ENCODE measurements around the gene YTHDF2. TPM values are rescaled to one million over a fixed set of nuclear protein-coding genes. Genes with fewer than 3 reads are reported as not detected.

Gene YTHDF2
- total and polyA plus RNA-seq, 9 of the 15 experiments (the other 6 are each of a cell fraction or from before 2014, with no cell fraction given) = 41.0 to 111 (median 83.3) TPM

DNA sequence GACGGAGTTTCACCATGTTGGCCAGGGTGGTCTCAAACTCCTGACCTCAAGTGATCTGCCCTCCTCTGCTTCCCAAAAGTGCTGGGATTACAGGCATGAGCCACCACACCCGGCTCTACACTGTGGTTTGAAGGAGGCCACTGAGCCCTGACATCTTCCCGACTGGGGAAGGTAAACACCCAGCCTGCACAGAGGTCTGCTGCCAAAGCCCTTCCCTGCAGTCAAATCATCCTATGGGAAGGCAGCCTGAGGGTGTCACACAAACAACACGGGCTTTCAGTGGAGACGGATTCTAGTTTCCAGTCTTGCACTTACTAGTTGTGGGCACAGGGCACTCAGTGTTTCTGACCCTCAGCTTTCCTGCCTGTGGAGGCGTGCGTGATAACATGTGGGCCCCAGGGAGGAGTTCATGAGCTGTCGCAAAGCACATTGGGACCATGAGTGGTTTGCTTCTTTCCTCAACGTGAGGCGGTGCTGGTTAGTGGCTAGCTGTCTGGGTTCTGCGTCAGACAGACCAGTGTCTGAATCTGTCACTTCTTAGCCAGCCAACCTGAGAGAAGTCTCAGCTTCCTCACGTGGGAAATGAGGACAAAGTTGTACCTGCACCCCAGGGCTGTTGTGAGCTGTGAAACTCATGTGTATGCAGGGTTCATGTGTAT lies 53.8 kb downstream of the YTHDF2 start (continued):
- TF ChIP-seq, protein P1, sequence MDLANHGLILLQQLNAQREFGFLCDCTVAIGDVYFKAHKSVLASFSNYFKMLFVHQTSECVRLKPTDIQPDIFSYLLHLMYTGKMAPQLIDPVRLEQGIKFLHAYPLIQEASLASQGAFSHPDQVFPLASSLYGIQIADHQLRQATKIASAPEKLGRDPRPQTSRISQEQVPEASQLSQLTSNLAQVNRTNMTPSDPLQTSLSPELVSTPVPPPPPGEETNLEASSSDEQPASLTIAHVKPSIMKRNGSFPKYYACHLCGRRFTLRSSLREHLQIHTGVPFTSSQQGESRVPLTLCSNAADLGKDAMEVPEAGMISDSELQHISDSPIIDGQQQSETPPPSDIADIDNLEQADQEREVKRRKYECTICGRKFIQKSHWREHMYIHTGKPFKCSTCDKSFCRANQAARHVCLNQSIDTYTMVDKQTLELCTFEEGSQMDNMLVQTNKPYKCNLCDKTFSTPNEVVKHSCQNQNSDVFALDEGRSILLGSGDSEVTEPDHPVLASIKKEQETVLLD (IDR thresholded peaks at IDR 0.05) = no peak
- TF ChIP-seq ZNF133 (CRISPR knock-in tag; IDR thresholded peaks at IDR 0.05) (no peak), TCF7L2 (IDR thresholded peaks at IDR 0.05; ENCODE audit: low read depth, low read length) (no peak), ZNF696 (CRISPR knock-in tag; conservative IDR thresholded peaks at IDR 0.05) (no peak), PTBP1 (IDR thresholded peaks at IDR 0.05; ENCODE audit: low read depth, low read length) (no peak), ZNF583 (CRISPR knock-in tag; IDR thresholded peaks at IDR 0.05) (0 out of 2 replicates have a peak, but pooled peaks have one; percentile 40), ZNF717 (CRISPR knock-in tag; IDR thresholded peaks at IDR 0.05) (no peak), SP1 (CRISPR knock-in tag; IDR thresholded peaks at IDR 0.05) (no peak), ELF4 (CRISPR knock-in tag; IDR thresholded peaks at IDR 0.05) (no peak), TCFL5 (CRISPR knock-in tag; conservative IDR thresholded peaks at IDR 0.05) (no peak), ZNF76 (CRISPR knock-in tag; IDR thresholded peaks at IDR 0.05; ENCODE audit: borderline replicate concordance) (no peak), CBFA2T2 (conservative IDR thresholded peaks at IDR 0.05) (no peak), ZNF77 (CRISPR knock-in tag; IDR thresholded peaks at IDR 0.05) (no peak), SMAD1 (IDR thresholded peaks at IDR 0.05; ENCODE audit: low read depth, low read length, partially characterized antibody) (no peak)
- TF ChIP-seq, protein P2, sequence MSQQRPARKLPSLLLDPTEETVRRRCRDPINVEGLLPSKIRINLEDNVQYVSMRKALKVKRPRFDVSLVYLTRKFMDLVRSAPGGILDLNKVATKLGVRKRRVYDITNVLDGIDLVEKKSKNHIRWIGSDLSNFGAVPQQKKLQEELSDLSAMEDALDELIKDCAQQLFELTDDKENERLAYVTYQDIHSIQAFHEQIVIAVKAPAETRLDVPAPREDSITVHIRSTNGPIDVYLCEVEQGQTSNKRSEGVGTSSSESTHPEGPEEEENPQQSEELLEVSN (IDR thresholded peaks at IDR 0.05; ENCODE audit: borderline replicate concordance in 1 of 2, extremely low read depth in 1 of 2, insufficient read depth in 1 of 2, insufficient read length in 1 of 2, low read depth in 1 of 2, low read length in 1 of 2, poor library complexity in 1 of 2, severe bottlenecking in 1 of 2) = peak in 1 of 2 experiments; percentile 57
- TF ChIP-seq, protein P3, sequence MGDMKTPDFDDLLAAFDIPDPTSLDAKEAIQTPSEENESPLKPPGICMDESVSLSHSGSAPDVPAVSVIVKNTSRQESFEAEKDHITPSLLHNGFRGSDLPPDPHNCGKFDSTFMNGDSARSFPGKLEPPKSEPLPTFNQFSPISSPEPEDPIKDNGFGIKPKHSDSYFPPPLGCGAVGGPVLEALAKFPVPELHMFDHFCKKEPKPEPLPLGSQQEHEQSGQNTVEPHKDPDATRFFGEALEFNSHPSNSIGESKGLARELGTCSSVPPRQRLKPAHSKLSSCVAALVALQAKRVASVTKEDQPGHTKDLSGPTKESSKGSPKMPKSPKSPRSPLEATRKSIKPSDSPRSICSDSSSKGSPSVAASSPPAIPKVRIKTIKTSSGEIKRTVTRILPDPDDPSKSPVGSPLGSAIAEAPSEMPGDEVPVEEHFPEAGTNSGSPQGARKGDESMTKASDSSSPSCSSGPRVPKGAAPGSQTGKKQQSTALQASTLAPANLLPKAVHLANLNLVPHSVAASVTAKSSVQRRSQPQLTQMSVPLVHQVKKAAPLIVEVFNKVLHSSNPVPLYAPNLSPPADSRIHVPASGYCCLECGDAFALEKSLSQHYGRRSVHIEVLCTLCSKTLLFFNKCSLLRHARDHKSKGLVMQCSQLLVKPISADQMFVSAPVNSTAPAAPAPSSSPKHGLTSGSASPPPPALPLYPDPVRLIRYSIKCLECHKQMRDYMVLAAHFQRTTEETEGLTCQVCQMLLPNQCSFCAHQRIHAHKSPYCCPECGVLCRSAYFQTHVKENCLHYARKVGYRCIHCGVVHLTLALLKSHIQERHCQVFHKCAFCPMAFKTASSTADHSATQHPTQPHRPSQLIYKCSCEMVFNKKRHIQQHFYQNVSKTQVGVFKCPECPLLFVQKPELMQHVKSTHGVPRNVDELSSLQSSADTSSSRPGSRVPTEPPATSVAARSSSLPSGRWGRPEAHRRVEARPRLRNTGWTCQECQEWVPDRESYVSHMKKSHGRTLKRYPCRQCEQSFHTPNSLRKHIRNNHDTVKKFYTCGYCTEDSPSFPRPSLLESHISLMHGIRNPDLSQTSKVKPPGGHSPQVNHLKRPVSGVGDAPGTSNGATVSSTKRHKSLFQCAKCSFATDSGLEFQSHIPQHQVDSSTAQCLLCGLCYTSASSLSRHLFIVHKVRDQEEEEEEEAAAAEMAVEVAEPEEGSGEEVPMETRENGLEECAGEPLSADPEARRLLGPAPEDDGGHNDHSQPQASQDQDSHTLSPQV (IDR thresholded peaks at IDR 0.05) = peak; percentile 79
- TF ChIP-seq, protein P4, sequence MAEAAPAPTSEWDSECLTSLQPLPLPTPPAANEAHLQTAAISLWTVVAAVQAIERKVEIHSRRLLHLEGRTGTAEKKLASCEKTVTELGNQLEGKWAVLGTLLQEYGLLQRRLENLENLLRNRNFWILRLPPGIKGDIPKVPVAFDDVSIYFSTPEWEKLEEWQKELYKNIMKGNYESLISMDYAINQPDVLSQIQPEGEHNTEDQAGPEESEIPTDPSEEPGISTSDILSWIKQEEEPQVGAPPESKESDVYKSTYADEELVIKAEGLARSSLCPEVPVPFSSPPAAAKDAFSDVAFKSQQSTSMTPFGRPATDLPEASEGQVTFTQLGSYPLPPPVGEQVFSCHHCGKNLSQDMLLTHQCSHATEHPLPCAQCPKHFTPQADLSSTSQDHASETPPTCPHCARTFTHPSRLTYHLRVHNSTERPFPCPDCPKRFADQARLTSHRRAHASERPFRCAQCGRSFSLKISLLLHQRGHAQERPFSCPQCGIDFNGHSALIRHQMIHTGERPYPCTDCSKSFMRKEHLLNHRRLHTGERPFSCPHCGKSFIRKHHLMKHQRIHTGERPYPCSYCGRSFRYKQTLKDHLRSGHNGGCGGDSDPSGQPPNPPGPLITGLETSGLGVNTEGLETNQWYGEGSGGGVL (CRISPR knock-in tag; IDR thresholded peaks at IDR 0.05) = no peak
- TF ChIP-seq, protein P5, sequence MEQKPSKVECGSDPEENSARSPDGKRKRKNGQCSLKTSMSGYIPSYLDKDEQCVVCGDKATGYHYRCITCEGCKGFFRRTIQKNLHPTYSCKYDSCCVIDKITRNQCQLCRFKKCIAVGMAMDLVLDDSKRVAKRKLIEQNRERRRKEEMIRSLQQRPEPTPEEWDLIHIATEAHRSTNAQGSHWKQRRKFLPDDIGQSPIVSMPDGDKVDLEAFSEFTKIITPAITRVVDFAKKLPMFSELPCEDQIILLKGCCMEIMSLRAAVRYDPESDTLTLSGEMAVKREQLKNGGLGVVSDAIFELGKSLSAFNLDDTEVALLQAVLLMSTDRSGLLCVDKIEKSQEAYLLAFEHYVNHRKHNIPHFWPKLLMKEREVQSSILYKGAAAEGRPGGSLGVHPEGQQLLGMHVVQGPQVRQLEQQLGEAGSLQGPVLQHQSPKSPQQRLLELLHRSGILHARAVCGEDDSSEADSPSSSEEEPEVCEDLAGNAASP (IDR thresholded peaks at IDR 0.05) = no peak
